HG03139 (cell line): ENCODE results near the gene DACH2.

Experiments
- ATAC-seq: cut with Tn5 transposase; IDR thresholded peaks from one replicate; pipeline ENCODE4 v1.9.1; 2021; ENCODE audit not compliant: unreplicated experiment

Gene DACH2

DNA sequence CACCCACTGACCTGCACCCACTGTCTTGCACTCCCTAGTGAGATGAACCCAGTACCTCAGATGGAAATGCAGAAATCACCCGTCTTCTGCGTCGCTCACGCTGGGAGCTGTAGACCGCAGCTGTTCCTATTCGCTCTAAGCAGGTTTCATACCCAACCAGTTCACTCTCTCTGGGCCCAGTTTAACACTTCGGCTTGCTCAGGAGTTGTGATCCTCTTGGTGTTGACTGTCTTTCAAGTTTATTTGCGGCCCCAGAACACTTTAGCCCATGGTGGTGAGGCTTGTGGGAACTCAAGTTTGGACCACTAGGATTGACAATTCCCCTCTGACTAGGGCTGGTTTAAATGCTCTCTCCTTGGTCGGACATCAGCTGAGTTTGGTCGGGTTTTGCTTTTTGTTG lies 147.0 kb downstream of the DACH2 start:
- no peak for ATAC-seq

DNA sequence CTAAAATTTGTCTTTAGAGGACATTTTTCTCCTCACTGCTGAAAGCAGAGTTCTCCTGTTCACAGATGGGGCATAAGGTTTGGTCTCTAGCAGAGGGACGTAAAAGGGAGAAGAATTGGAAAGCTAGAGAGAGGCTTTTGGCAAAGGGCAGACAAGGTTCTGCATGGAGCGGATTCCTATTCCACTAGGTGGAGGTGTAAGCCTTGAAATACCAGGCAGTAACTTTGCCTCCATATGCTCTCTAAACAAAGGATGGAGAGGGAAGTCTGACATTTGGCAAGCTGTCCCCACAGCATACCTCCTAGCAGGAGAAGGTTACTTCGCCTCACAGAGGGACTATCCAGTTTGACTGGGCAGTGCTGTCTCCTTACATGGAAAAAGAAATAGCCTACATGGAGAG lies 174.7 kb downstream of the DACH2 start:
- no peak for ATAC-seq

GRCh38 chrX:86329174-86329573 lies 180.9 kb downstream of the DACH2 start:
- ATAC-seq: no peak

DNA sequence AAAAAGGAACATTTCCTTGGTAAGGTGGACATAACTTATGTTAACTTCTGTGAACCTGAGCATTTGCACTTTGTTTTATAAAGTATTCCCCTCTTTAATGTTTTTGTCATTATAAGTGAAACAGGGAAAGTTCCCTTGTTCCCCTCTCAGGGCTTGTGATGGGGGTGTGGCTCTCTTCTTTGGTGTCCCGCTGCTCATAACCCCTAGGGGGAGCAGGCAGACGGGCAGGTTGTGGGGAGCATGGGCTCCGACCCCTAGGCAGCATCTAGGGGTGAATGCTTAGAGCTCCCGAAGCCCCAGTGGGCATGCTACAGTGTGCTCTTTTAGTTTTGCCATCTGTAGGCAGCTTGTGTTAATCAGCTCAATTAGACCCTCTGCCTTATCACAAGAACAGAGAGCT lies 200.4 kb downstream of the DACH2 start:
- no peak for ATAC-seq

DNA sequence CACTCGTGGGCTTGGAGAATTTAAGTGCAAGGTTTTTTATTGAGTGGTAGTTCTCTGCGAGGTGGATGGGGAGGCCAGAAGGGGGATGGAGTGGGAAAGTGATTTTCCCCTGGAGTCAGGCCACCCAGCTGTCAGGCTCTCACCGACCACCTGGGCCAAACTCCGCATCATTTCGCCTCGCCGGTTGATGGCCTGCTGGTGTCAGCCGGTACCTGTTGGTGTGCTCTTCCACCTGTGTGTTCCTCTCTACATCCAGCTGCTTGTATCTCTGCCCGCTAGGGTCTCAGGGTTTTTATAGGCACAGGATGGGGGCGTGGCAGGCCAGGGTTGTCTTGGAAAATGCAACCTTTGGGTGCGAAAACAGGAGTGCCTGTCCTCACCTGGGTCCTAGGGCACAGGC lies 200.9 kb downstream of the DACH2 start:
- ATAC-seq: no peak

GRCh38 chrX:86369847-86370630 lies 221.8 kb downstream of the DACH2 start:
- ATAC-seq: no peak

- ATAC-seq: no peak
Measured at GRCh38 chrX:86370927-86371326, 222.7 kb downstream of the DACH2 start.

GRCh38 chrX:86379209-86379608 lies 231.0 kb downstream of the DACH2 start:
- no peak for ATAC-seq

DNA sequence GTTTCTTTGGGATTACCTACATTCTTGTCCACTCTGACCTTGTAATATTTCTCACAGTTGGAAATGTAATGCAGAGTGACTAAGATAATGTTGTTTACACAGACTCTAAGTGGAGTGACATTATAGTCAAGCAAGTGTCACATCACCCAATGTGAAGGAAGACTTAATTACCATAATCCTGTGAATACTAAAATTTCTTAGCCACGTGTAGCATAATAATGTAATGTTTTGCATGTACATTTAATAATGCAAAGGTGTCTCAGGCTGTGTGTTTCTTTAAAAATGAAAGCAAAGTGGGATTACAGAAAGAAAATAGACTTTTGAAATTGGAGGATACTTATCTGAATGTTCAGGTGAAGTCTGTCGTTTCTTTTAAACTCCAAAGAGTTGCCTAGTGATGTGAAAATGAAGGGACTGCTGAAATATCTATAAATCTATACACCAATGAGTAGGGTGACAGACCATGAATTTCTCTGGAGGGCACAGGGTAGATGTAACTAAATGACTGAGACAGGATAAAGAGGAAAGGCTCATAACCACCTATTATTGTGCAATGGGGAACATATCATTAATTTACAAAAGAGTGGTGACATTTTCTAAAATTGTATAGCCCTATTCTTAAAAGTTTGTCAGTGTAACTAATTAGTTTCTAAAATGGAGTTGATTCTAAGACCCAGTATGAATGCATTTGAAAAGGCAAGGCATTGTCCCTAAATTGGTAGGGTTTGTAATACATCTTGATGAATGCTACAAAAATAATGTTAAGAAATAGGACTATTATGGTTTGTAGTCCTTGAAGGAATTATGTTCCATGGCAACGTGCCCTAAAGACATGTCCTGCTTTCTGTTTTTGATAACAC lies 235.7 kb downstream of the DACH2 start:
- no peak for ATAC-seq

DNA sequence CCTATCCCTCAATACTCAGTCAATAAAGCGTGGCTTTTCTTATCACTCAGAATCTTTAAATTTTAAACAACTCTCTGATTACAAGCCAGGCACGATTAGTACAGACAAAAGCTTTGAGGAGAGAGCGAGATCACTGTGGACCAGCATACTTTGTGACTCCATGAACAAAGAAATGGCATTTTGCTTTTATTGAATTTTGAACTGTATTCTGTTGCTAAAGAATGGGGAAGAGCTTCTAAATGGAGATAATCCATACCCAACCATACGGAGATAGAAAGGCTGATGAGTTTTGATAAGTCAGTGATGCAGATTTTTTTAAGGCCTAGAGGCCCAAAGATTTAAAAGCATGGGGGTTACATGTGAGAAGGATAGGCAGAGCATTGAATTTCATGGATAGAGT lies 259.1 kb downstream of the DACH2 start:
- ATAC-seq: no peak

GRCh38 chrX:86421771-86422170 lies 273.5 kb downstream of the DACH2 start:
- ATAC-seq: no peak

GRCh38 chrX:86436116-86436515 lies 287.9 kb downstream of the DACH2 start:
- no peak for ATAC-seq

DNA sequence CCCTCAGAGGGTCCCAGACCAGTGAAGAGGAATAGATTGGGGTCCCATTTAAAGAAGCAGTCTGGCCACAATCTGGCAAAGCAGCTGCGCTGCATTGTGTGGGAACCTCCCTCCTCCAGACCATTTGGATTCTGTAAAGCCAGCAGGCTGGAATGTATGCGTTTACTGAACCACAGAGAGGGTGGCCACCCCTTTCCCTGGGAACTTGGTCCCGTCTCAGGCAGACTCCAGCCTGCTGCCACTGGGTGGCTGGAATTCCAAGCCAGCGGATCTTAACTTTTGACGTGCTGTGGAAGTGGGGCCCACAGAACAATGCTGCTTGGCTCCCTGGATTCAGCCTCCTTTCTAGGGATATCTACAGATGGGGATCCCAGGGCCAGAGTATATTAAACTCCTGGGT lies 307.2 kb downstream of the DACH2 start:
- no peak for ATAC-seq

DNA sequence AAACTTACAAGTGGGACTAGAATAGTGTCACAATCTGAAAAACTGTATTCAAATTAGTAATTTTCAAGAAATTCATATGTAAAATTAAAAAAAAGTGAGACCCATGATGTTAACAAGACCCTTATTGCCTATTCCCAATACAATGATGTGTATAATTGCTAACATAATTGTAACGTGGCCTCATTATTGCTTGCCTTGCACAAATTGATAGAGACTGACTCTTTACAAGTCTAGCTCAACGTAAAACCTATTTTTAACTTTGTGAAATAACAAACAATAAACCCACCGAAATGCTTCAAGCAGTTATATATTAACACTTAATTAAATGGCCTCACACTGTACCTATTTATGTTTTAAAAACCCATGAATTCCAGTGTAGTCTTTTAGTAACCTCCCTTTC lies 312.5 kb downstream of the DACH2 start:
- ATAC-seq: no peak

GRCh38 chrX:86504297-86504696 lies 356.0 kb downstream of the DACH2 start:
- ATAC-seq: no peak

DNA sequence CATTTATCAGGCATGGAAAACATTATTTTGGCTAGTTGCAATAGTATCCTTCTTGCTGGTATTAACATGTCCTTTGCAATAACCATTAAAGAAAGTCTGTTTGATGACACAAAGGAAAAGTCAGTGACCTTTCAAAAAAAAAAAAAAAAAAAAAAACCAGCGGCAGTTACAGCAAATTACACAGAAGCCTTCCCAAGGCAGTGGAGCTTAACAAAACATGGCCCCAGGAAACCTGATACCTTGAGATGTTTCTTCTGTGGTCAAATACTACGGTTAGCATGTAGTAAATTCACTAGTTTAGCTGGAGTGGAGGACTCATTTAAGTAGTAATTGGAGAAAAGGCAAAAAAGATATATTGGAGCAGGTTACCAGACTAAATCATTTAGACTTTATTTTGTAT lies 359.1 kb downstream of the DACH2 start:
- no peak for ATAC-seq

DNA sequence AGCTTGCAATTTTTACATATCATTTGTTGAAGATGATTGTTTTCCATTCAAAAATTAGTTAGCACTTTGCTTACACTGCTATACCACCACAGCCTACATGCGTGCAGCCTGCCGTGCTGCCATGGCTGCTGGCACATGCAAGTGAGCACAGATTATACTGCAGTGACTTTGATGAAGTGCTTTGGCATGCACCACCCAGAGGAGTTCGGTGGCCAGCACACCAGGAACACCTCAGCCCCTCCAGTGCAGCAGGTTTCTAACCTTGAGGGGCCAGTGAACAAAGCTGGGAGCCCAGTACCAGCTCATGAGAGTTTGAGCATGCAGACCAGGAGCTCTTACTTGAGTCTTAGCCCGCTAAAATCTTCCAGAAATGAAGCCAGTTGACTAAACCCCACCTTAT lies 431.5 kb downstream of the DACH2 start:
- ATAC-seq: no peak

GRCh38 chrX:86604607-86605006 lies 456.4 kb downstream of the DACH2 start:
- no peak for ATAC-seq

DNA sequence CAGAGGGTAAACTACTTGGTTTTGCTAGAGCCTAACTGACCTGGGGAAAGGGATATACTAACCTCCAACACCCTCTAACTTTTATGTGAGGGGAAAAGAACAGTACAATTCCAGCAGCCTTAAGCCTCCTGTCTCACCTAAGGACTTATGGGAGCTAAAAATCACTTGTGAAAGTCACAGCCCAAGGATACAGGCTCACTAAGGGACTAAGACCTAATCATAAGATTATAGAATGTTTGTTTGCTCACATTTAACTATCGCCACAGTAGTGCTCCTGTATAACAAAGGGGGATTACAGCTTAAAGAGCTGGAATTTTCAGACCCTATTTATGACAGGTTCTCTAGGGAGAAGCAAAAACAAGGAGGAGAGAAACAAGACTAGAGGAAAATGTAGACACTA lies 548.7 kb downstream of the DACH2 start:
- no peak for ATAC-seq

- ATAC-seq: no peak
Measured at GRCh38 chrX:86711531-86712180, 563.4 kb downstream of the DACH2 start.

DNA sequence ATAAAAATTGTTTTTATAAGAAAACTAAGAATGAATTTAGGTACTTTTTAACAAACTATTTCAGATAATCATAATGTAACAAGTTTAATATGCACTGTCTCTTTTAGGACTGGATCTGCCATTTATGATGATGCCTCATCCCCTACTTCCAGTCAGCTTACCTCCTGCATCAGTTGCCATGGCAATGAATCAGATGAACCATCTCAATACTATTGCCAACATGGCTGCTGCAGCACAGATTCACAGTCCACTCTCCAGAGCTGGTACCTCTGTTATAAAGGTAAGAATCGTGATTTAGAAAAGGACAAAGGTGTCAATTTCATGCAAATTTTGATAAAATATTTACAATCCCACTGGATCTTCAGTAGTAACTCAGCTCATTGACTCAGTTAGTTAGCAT lies 566.2 kb downstream of the DACH2 start:
- no peak for ATAC-seq

DNA sequence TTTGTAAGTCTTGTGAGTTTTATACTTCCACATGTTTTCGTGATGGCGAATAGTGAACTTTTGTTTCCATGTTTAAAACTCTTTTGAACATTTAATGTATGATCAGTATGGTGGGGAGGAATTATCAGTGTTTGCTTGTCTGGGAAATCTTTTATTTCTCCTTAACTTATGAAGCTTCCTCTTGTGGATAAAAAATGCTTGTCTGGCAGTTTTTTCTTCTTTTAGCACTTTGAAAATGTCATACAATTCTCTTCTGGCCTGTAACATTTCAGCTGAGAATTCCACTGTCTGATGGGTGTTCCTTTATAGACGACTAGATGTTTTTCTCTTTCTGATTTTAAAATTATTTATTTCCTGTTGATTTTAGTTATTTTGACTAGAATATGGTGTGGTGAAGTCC lies 576.0 kb downstream of the DACH2 start:
- ATAC-seq: no peak
